ENCODE results near the gene C5orf47. TPM values are rescaled to one million over a fixed set of nuclear protein-coding genes. Genes with fewer than 3 reads are reported as not detected.

The C5orf47 gene
- total RNA-seq, 3 donors from 2014 or later (not counting 1 experiment from before 2014, with no cell fraction given), result not detected

DNA sequence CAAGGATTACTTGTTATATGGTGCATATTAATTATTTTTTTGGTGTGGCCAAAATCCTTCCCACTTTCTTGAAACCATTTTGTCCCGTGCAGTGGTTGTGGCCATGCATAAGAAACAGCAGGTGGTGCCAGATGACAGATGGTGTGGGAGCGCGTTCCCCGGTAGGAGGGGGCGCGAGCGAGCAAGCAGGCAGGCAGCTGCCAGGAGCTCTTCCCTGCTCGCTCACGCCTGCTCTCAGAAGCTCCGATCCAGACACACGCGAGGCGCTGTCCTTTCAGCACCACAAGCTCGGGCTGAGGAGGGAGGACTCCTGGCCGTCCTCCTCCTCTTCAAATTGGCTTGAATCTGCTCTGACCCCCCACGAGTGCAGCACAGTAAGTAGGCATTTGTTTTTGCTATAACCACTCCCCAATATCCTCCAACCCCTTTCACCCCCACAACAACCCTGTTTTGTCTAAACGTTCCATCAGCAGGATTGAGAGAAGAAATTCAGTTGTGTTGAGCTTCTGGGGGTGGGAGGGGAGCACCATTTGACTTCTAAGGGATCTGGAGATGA is 56.6 kb downstream of the C5orf47 start, which contains the start of gene NSG2:
TSS of gene NSG2 (plus strand) at position 237 of the 556 bp plus-strand sequence. CDS start 1,050 bp downstream, outside the sequence.
- TF ChIP-seq, protein P1, sequence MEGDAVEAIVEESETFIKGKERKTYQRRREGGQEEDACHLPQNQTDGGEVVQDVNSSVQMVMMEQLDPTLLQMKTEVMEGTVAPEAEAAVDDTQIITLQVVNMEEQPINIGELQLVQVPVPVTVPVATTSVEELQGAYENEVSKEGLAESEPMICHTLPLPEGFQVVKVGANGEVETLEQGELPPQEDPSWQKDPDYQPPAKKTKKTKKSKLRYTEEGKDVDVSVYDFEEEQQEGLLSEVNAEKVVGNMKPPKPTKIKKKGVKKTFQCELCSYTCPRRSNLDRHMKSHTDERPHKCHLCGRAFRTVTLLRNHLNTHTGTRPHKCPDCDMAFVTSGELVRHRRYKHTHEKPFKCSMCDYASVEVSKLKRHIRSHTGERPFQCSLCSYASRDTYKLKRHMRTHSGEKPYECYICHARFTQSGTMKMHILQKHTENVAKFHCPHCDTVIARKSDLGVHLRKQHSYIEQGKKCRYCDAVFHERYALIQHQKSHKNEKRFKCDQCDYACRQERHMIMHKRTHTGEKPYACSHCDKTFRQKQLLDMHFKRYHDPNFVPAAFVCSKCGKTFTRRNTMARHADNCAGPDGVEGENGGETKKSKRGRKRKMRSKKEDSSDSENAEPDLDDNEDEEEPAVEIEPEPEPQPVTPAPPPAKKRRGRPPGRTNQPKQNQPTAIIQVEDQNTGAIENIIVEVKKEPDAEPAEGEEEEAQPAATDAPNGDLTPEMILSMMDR (IDR thresholded peaks at IDR 0.05), result no peak
- Mint-ChIP-seq H3K36me3 (no peaks in the 10 kb centered on the region), H3K27ac (no peak within 1 kb of the TSS), H3K9me3 (no peaks in the 10 kb centered on the region), H3K4me3 (no peak within 1 kb of the TSS), H3K27me3 (ENCODE audit: low read depth in 2 of 2) (peaks cover 3 to 14% of the 10 kb centered on the region in 2 donors), H3K4me1 (no peaks in the 10 kb centered on the region)
- no peak within 1 kb of the TSS for H3K27ac ChIP-seq (ENCODE audit: low read length)
- DNase-seq, result peak in 1 of 2 donors; percentile 12
- no peaks in the 10 kb centered on the region for H3K4me1 ChIP-seq (ENCODE audit: control insufficient read depth, insufficient read depth, low read length)
- intact Hi-C loops (cut with micrococcal nuclease), result no loop called here
- 2% methylated on average over 15 of the region's 17 CpGs for WGBS (ENCODE audit: insufficient coverage)
- H3K36me3 ChIP-seq (ENCODE audit: control insufficient read depth, insufficient read depth, low read length), result no peaks in the 10 kb centered on the region
- H3K4me3 ChIP-seq (ENCODE audit: low read length), result no peak within 1 kb of the TSS
- H3K27me3 ChIP-seq (ENCODE audit: control insufficient read depth, insufficient read depth, low read length), result peaks cover 3% of the 10 kb centered on the region
- no peaks in the 10 kb centered on the region for H3K9me3 ChIP-seq (ENCODE audit: control insufficient read depth, insufficient read depth, low read length)
- peak in 1 of 3 donors; percentile 42 for ATAC-seq

DNA sequence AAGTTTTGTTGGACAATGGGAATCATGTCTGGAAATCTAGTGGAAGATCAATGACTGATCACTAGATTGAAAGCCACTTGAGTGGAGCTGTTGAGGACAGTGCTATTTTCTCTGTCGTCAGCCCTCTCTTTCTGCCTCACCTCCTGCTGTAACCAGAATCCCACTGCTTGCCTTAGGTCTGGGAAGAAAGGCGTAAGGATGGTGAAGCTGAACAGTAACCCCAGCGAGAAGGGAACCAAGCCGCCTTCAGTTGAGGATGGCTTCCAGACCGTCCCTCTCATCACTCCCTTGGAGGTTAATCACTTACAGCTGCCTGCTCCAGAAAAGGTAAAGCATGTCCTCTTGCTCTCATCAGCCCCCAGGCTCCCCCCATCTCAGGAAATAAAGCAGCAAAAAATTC is 57.6 kb downstream of the C5orf47 start:
- DNase-seq, result no peak

DNA sequence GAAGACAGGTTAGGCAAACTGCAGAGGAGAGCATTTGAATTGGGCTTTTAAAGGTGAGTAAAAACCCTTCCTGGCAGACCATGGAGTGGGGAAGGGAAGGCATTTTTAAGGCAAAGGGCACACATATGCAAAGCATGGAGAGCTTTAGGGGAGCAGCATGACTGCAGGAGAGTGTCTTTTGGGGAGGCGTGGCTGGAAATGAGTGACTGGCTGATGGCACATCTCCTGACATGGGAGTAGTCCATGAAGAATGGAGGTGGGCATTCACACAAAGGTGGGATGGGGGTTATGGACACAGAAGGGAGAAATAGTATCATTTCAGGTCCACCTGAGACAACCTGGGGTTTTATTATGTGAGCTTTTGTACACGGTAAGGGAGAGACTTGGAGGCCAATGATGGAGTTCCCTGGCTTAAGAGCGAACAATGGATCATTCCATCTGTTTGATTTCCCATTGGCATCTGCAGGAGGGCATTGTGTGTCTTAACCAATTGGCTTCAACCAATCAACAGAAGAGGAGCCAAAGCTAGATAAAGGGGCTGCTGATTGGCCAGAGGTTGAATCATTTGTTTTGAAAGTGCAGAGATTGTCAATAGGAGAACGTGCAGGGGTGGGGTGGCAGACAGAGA is 58.6 kb downstream of the C5orf47 start:
- 78% methylated on average over 4 of the region's 4 CpGs for WGBS (ENCODE audit: insufficient coverage)
- no peak overlapping the region for H3K27ac ChIP-seq (ENCODE audit: low read length)
- peaks cover 6 to 14% of the 10 kb centered on the region in 2 donors for H3K27me3 Mint-ChIP-seq (ENCODE audit: low read depth in 2 of 2)
- DNase-seq (no peak), ATAC-seq (no peak)
- H3K36me3 ChIP-seq (ENCODE audit: control insufficient read depth, insufficient read depth, low read length), result no peaks in the 10 kb centered on the region
- H3K4me1 ChIP-seq (ENCODE audit: control insufficient read depth, insufficient read depth, low read length), result no peaks in the 10 kb centered on the region
- intact Hi-C loops (cut with micrococcal nuclease), result no loop called here
- H3K9me3 ChIP-seq (ENCODE audit: control insufficient read depth, insufficient read depth, low read length), result no peaks in the 10 kb centered on the region
- H3K4me3 Mint-ChIP-seq, result no peak overlapping the region
- H3K9me3 Mint-ChIP-seq, result no peaks in the 10 kb centered on the region
- H3K27ac Mint-ChIP-seq, result no peak overlapping the region
- TF ChIP-seq, protein P1 (IDR thresholded peaks at IDR 0.05), result no peak
- no peaks in the 10 kb centered on the region for H3K27me3 ChIP-seq (ENCODE audit: control insufficient read depth, insufficient read depth, low read length)
- no peaks in the 10 kb centered on the region for H3K4me1 Mint-ChIP-seq
- no peak overlapping the region for H3K4me3 ChIP-seq (ENCODE audit: low read length)
- H3K36me3 Mint-ChIP-seq, result no peaks in the 10 kb centered on the region

More for the DNA sequence above, 57.6 kb downstream of the C5orf47 start:
- Mint-ChIP-seq H3K9me3 (no peaks in the 10 kb centered on the region), H3K27ac (no peak overlapping the region), H3K36me3 (no peaks in the 10 kb centered on the region), H3K27me3 (ENCODE audit: low read depth in 2 of 2) (peaks cover 6 to 14% of the 10 kb centered on the region in 2 donors), H3K4me3 (no peak overlapping the region), H3K4me1 (no peaks in the 10 kb centered on the region)
- intact Hi-C loops (cut with micrococcal nuclease), result no loop called here
- peaks cover under 1% of the 10 kb centered on the region for H3K27me3 ChIP-seq (ENCODE audit: control insufficient read depth, insufficient read depth, low read length)
- no peaks in the 10 kb centered on the region for H3K9me3 ChIP-seq (ENCODE audit: control insufficient read depth, insufficient read depth, low read length)
- 81% methylated on average over 5 of the region's 5 CpGs for WGBS (ENCODE audit: insufficient coverage)
- no peaks in the 10 kb centered on the region for H3K36me3 ChIP-seq (ENCODE audit: control insufficient read depth, insufficient read depth, low read length)
- H3K4me1 ChIP-seq (ENCODE audit: control insufficient read depth, insufficient read depth, low read length), result no peaks in the 10 kb centered on the region
- no peak overlapping the region for H3K4me3 ChIP-seq (ENCODE audit: low read length)
- ATAC-seq, result no peak
- TF ChIP-seq, protein P1 (IDR thresholded peaks at IDR 0.05), result no peak
- H3K27ac ChIP-seq (ENCODE audit: low read length), result no peak overlapping the region
